HepG2 (cell line): ENCODE results near the gene VEGFB. TPM values are rescaled to one million over a fixed set of nuclear protein-coding genes. Genes with fewer than 3 reads are reported as not detected.

Experiments used
- ATF7 ChIP-seq, 2 experiments: fragments of 450-650 bp in 1 of 2; sonication (generic) in 1 of 2; formaldehyde crosslinking in 1 of 2; IDR thresholded peaks; 2 replicates each; pipeline versions ENCODE4 v1.4.0 to v1.6.1; 2016 to 2020; ENCODE audit warnings: antibody characterized with exemption in 1 of 2, mild to moderate bottlenecking in 1 of 2, missing genetic modification reagents in 1 of 2
- BHLHE40 ChIP-seq: IDR thresholded peaks from 2 replicates; pipeline ENCODE4 v1.6.1; 2011; ENCODE audit warnings: low read length, improper control_type of control experiment
- CCDC6 ChIP-seq: sonication (generic); formaldehyde crosslinking; IDR thresholded peaks from 2 replicates; pipeline ENCODE4 v1.8.1; 2022; ENCODE audit warnings: mild to moderate bottlenecking, missing genetic modification reagents, moderate library complexity
- HMG20B ChIP-seq: conservative IDR thresholded peaks from 2 replicates; pipeline ENCODE4 v1.6.1; 2016; ENCODE audit warnings: missing genetic modification reagents, missing compliant biosample characterization
- HOXA3 ChIP-seq: sonication (generic); formaldehyde crosslinking; IDR thresholded peaks from 2 replicates; pipeline ENCODE4 v1.5.0; 2020; ENCODE audit warnings: missing genetic modification reagents
- JUND ChIP-seq: sonication (generic); formaldehyde crosslinking; IDR thresholded peaks from 2 replicates; pipeline ENCODE4 v1.8.0; 2022; ENCODE audit warnings: mild to moderate bottlenecking, missing genetic modification reagents
- KLF9 ChIP-seq: IDR thresholded peaks from 2 replicates; pipeline ENCODE4 v1.6.1; 2016; ENCODE audit warnings: low read depth
- MLLT10 ChIP-seq: sonication (generic); formaldehyde crosslinking; IDR thresholded peaks from 2 replicates; pipeline ENCODE4 v1.4.0; 2020; ENCODE audit warnings: missing genetic modification reagents
- NFIB ChIP-seq: sonication (generic); formaldehyde crosslinking; IDR thresholded peaks from 2 replicates; pipeline ENCODE4 v1.9.0; 2021; ENCODE audit warnings: missing genetic modification reagents, mild to moderate bottlenecking, borderline replicate concordance
- TEAD2 ChIP-seq: sonication (generic); formaldehyde crosslinking; IDR thresholded peaks from 2 replicates; pipeline ENCODE4 v1.9.0; 2021; ENCODE audit warnings: missing genetic modification reagents
- ZMYM3 ChIP-seq: sonication (generic); formaldehyde crosslinking; IDR thresholded peaks from 2 replicates; pipeline ENCODE4 v1.5.1; 2020; ENCODE audit warnings: mild to moderate bottlenecking, missing genetic modification reagents
- ZNF12 ChIP-seq: sonication (generic); formaldehyde crosslinking; IDR thresholded peaks from 2 replicates; pipeline ENCODE4 v1.5.0; 2020; ENCODE audit warnings: missing genetic modification reagents
- ZNF335 ChIP-seq: sonication (generic); formaldehyde crosslinking; IDR thresholded peaks from 2 replicates; pipeline ENCODE4 v1.4.0; 2020; ENCODE audit warnings: missing genetic modification reagents
- ZNF484 ChIP-seq: sonication (generic); formaldehyde crosslinking; IDR thresholded peaks from 2 replicates; pipeline ENCODE4 v1.5.1; 2020; ENCODE audit warnings: mild to moderate bottlenecking, low read depth, missing genetic modification reagents, borderline replicate concordance
- polyA plus RNA-seq, 8 experiments: library from polyadenylated mRNA; depleted of rRNA in 3 of 8; stranded (reverse) in 7 of 8; unstranded in 1 of 8; fragments of >200 nt; fragmentation: Illumina TruSeq in 4 of 8; extraction: Trizol in 4 of 8; gene quantifications; 2 replicates each; pipeline versions ENCODE4 v1.2.1 to v1.2.3, GENCODE V29; 2011 to 2016; ENCODE audit warnings: low read depth in 4 of 8, missing spikeins in 1 of 8, mixed read lengths in 1 of 8; ENCODE audit not compliant: insufficient read depth in 1 of 8
- total RNA-seq, 5 experiments: library from RNA; depleted of rRNA; stranded (reverse); fragments of >200 nt; fragmentation: Illumina TruSeq; extraction: Trizol; gene quantifications; 2 replicates each; pipeline ENCODE4 v1.2.3, GENCODE V29; 2016; ENCODE audit warnings: low read depth in 1 of 5
- TF ChIP-seq, protein P1 (sequence below): sonication (generic); formaldehyde crosslinking; IDR thresholded peaks from 2 replicates; pipeline ENCODE4 v1.9.0; 2021; ENCODE audit warnings: mild to moderate bottlenecking, missing genetic modification reagents
- TF ChIP-seq, protein P2 (sequence below): sonication (generic); formaldehyde crosslinking; conservative IDR thresholded peaks from 2 replicates; pipeline ENCODE4 v1.5.0; 2020; ENCODE audit warnings: missing genetic modification reagents
- TF ChIP-seq, protein P3 (sequence below), 2 experiments: sonication (generic) in 1 of 2; formaldehyde crosslinking in 1 of 2; IDR thresholded peaks; 2 replicates each; pipeline versions ENCODE4 v1.4.0 to v1.6.1; 2016 to 2020; ENCODE audit warnings: borderline replicate concordance in 1 of 2, low read depth in 1 of 2, mild to moderate bottlenecking in 1 of 2, missing genetic modification reagents in 1 of 2

VEGFB gene
- total and polyA plus RNA-seq, 2 of the 13 experiments (the other 11 are each of a cell fraction or from before 2014, with no cell fraction given): 9.0 to 11.3 TPM

- TF ChIP-seq, protein P1, sequence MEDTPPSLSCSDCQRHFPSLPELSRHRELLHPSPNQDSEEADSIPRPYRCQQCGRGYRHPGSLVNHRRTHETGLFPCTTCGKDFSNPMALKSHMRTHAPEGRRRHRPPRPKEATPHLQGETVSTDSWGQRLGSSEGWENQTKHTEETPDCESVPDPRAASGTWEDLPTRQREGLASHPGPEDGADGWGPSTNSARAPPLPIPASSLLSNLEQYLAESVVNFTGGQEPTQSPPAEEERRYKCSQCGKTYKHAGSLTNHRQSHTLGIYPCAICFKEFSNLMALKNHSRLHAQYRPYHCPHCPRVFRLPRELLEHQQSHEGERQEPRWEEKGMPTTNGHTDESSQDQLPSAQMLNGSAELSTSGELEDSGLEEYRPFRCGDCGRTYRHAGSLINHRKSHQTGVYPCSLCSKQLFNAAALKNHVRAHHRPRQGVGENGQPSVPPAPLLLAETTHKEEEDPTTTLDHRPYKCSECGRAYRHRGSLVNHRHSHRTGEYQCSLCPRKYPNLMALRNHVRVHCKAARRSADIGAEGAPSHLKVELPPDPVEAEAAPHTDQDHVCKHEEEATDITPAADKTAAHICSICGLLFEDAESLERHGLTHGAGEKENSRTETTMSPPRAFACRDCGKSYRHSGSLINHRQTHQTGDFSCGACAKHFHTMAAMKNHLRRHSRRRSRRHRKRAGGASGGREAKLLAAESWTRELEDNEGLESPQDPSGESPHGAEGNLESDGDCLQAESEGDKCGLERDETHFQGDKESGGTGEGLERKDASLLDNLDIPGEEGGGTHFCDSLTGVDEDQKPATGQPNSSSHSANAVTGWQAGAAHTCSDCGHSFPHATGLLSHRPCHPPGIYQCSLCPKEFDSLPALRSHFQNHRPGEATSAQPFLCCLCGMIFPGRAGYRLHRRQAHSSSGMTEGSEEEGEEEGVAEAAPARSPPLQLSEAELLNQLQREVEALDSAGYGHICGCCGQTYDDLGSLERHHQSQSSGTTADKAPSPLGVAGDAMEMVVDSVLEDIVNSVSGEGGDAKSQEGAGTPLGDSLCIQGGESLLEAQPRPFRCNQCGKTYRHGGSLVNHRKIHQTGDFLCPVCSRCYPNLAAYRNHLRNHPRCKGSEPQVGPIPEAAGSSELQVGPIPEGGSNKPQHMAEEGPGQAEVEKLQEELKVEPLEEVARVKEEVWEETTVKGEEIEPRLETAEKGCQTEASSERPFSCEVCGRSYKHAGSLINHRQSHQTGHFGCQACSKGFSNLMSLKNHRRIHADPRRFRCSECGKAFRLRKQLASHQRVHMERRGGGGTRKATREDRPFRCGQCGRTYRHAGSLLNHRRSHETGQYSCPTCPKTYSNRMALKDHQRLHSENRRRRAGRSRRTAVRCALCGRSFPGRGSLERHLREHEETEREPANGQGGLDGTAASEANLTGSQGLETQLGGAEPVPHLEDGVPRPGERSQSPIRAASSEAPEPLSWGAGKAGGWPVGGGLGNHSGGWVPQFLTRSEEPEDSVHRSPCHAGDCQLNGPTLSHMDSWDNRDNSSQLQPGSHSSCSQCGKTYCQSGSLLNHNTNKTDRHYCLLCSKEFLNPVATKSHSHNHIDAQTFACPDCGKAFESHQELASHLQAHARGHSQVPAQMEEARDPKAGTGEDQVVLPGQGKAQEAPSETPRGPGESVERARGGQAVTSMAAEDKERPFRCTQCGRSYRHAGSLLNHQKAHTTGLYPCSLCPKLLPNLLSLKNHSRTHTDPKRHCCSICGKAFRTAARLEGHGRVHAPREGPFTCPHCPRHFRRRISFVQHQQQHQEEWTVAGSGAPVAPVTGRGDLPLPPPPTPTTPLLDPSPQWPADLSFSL: no peak
- TF ChIP-seq BHLHE40: no peak
- no peak for TF ChIP-seq TEAD2
- TF ChIP-seq HMG20B (CRISPR knock-in tag): no peak
- no peak for TF ChIP-seq ZNF12 (CRISPR knock-in tag)
- no peak for TF ChIP-seq ZMYM3 (CRISPR knock-in tag)
- no peak for TF ChIP-seq ZNF335 (CRISPR knock-in tag)
- no peak; the same call in none of the 2 replicates for TF ChIP-seq HOXA3 (CRISPR knock-in tag)
- no peak for TF ChIP-seq NFIB
- TF ChIP-seq JUND: no peak
- TF ChIP-seq, protein P2, sequence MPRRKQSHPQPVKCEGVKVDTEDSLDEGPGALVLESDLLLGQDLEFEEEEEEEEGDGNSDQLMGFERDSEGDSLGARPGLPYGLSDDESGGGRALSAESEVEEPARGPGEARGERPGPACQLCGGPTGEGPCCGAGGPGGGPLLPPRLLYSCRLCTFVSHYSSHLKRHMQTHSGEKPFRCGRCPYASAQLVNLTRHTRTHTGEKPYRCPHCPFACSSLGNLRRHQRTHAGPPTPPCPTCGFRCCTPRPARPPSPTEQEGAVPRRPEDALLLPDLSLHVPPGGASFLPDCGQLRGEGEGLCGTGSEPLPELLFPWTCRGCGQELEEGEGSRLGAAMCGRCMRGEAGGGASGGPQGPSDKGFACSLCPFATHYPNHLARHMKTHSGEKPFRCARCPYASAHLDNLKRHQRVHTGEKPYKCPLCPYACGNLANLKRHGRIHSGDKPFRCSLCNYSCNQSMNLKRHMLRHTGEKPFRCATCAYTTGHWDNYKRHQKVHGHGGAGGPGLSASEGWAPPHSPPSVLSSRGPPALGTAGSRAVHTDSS (CRISPR knock-in tag): no peak
- TF ChIP-seq, protein P3, sequence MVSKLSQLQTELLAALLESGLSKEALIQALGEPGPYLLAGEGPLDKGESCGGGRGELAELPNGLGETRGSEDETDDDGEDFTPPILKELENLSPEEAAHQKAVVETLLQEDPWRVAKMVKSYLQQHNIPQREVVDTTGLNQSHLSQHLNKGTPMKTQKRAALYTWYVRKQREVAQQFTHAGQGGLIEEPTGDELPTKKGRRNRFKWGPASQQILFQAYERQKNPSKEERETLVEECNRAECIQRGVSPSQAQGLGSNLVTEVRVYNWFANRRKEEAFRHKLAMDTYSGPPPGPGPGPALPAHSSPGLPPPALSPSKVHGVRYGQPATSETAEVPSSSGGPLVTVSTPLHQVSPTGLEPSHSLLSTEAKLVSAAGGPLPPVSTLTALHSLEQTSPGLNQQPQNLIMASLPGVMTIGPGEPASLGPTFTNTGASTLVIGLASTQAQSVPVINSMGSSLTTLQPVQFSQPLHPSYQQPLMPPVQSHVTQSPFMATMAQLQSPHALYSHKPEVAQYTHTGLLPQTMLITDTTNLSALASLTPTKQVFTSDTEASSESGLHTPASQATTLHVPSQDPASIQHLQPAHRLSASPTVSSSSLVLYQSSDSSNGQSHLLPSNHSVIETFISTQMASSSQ (IDR thresholded peaks at IDR 0.05; ENCODE audit: low read depth): no peak
- TF ChIP-seq, protein P3 (CRISPR knock-in tag; IDR thresholded peaks at IDR 0.05; ENCODE audit: borderline replicate concordance): no peak
- no peak for TF ChIP-seq MLLT10 (CRISPR knock-in tag)
- no peak for TF ChIP-seq ZNF484 (CRISPR knock-in tag)
- TF ChIP-seq KLF9 (CRISPR knock-in tag): no peak
- TF ChIP-seq CCDC6 (CRISPR knock-in tag): no peak
- TF ChIP-seq ATF7 (IDR thresholded peaks at IDR 0.05): no peak
- no peak for TF ChIP-seq ATF7 (CRISPR knock-in tag; IDR thresholded peaks at IDR 0.05)
Observed at GRCh38 chr11:64284048-64284961, 49.9 kb downstream of the VEGFB start, which contains the start of gene BAD (continued).
